Measurements from ENCODE around the gene PLXNB1. TPM values are rescaled to one million over a fixed set of nuclear protein-coding genes. Genes with fewer than 3 reads are reported as not detected.
"Not testable (repeated sequence)": the region's sequence is repeated elsewhere in the genome, so short reads cannot be mapped to it uniquely, and the experiment has no call there.

PLXNB1 gene
- total and polyA plus RNA-seq, 5 donors = 49.4 to 84.5 (median 52.7) TPM

- 79% methylated on average over 9 of the region's 9 CpGs for WGBS
- ATAC-seq (no peak), DNase-seq (no peak)
- intact Hi-C loops (cut with DNase I) = loop anchor here in 2 of 4 donors (2.0 kb wide), 2 partner anchors 83 to 85 kb away; no protein-coding TSS in a partner anchor
- H3K27ac ChIP-seq (ENCODE audit: low read length) = no peak overlapping the region
- H3K4me3 ChIP-seq (ENCODE audit: low read length) = no peak overlapping the region
- H3K27me3 ChIP-seq (ENCODE audit: control insufficient read depth, insufficient read depth) = no peaks in the 10 kb centered on the region
- H3K4me1 ChIP-seq (ENCODE audit: control insufficient read depth, insufficient read depth, low read length) = peaks cover 5% of the 10 kb centered on the region
- H3K9me3 ChIP-seq (ENCODE audit: control insufficient read depth, low read length) = no peaks in the 10 kb centered on the region
Measured at GRCh38 chr3:48463703-48464102, 33.8 kb upstream of the PLXNB1 start.

DNA sequence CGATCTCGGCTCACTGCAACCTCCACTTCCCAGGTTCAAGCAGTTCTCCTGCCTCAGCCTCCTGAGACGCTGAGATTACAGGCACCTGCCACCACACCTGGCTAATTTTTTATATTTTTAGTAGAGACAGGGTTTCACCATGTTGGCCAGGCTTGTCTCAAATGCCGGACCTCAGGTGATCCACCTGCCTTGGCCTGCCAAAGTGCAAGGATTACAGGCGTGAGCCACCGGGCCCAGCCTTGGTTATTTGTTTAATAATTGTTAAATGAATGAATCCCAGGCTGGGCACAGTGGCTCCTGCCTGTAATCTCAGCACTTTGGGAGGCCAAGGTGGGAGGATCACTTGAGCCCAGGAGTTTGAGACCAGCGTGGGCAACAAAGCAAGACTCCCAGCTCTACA, 31.9 kb upstream of the PLXNB1 start:
- DNase-seq; H3K27me3 ChIP-seq (ENCODE audit: control insufficient read depth, insufficient read depth); intact Hi-C loops (cut with DNase I); H3K4me1 ChIP-seq (ENCODE audit: control insufficient read depth, insufficient read depth, low read length); H3K4me3 ChIP-seq (ENCODE audit: low read length); ATAC-seq; H3K9me3 ChIP-seq (ENCODE audit: control insufficient read depth, low read length); H3K27ac ChIP-seq (ENCODE audit: low read length): not testable (repeated sequence)
- 94% methylated on average over 7 of the region's 7 CpGs for WGBS

GRCh38 chr3:48460517-48460902, 30.6 kb upstream of the PLXNB1 start:
- no peak overlapping the region for H3K4me3 ChIP-seq (ENCODE audit: low read length)
- intact Hi-C loops (cut with DNase I) = no loop called here
- 91% methylated on average over 3 of the region's 3 CpGs for WGBS
- no peaks in the 10 kb centered on the region for H3K4me1 ChIP-seq (ENCODE audit: control insufficient read depth, insufficient read depth, low read length)
- DNase-seq (no peak), ATAC-seq (no peak)
- no peak overlapping the region for H3K27ac ChIP-seq (ENCODE audit: low read length)
- no peaks in the 10 kb centered on the region for H3K9me3 ChIP-seq (ENCODE audit: control insufficient read depth, low read length)
- H3K27me3 ChIP-seq (ENCODE audit: control insufficient read depth, insufficient read depth) = no peaks in the 10 kb centered on the region

DNA sequence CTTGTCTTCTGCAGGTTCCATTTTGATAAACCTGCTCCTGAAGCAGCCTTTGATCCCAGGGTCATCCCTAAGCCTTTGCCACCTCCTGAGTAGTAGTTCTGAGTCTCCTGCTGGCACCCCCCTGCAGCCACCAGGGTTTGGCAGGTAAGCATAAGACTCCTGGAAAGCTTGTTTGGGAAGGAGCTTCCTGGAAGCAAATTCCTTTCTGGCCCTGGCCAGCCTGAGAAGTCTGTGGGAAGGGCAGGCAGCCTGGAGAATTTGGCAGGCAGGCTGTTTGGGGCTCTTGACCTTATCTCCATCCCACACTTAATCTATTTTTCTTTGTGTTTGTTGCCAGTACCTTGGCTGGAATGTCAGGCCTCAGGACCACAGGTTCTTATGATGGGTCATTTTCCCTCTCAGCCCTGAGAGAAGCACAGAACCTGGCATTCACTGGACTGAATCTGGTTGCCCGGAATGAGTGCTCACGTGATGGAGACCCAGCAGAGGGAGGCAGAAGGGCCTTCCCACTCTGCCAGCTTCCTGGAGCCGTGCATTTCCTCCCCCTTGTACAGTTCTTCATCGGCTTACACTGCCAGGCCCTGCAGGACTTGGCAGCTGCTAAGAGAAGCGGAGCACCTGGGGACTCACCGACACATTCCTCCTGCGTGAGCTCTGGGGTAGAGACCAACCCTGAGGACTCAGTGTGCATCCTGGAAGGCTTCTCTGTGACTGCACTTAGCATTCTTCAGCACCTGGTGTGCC, 30.1 kb upstream of the PLXNB1 start:
- Histone ChIP-seq H3K9me3 (ENCODE audit: control insufficient read depth, low read length) (no peaks in the 10 kb centered on the region), H3K4me3 (ENCODE audit: low read length) (no peak overlapping the region), H3K27me3 (ENCODE audit: control insufficient read depth, insufficient read depth) (no peaks in the 10 kb centered on the region), H3K27ac (ENCODE audit: low read length) (no peak overlapping the region), H3K4me1 (ENCODE audit: control insufficient read depth, insufficient read depth, low read length) (no peaks in the 10 kb centered on the region)
- ATAC-seq (no peak), DNase-seq (no peak)
- intact Hi-C loops (cut with DNase I) = no loop called here
- WGBS = 71% methylated on average over 7 of the region's 7 CpGs

DNA sequence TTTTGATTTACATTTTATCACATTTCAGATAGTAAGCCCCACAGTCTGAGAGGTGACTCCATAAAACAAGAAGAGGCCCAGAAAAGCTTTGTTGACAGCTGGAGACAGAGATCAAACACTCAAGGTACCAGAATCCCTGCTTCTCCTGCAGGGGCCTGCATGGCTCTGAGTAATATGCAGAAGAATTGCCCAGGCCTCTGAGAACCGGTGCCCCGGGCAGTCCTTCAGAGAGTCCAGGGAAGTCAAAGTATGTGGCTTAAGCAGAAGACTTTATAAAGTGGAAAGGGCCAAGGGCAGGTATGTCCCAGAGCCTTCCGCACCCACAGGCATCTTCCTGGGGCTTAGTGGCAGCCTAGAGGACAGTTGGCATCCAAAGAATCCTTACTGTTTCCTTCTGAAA, 29.4 kb upstream of the PLXNB1 start:
- 93% methylated on average over 3 of the region's 3 CpGs for WGBS

DNA sequence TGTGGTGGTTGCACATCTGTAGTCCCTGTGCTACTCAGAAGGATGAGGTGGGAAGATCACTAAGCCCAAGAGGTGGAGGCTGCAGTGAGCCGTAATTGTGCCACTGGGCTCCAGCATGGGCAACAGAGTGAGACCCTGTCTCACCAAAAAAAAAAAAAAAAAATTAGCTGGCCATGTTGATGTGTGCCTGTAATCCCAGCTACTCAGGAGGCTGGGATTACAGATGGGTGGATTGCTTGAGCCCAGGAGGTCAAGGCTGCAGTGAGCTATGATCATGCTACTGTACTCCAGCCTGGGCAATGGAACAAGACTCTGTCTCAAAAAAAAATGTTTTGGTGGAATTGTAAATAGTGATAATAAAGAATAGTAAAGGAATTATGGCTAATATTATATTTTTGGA, 26.6 kb upstream of the PLXNB1 start:
- WGBS = 95% methylated on average over 1 of the region's 1 CpG
- Histone ChIP-seq H3K4me3 (ENCODE audit: low read length) (no peak overlapping the region), H3K9me3 (ENCODE audit: control insufficient read depth, low read length) (no peaks in the 10 kb centered on the region), H3K27ac (ENCODE audit: low read length) (no peak overlapping the region), H3K27me3 (ENCODE audit: control insufficient read depth, insufficient read depth) (no peaks in the 10 kb centered on the region), H3K4me1 (ENCODE audit: control insufficient read depth, insufficient read depth, low read length) (no peaks in the 10 kb centered on the region)
- intact Hi-C loops (cut with DNase I) = no loop called here
- no peak for ATAC-seq
- no peak for DNase-seq

More for the DNA sequence above, 29.4 kb upstream of the PLXNB1 start:
- intact Hi-C loops (cut with DNase I) = no loop called here
- no peaks in the 10 kb centered on the region for H3K27me3 ChIP-seq (ENCODE audit: control insufficient read depth, insufficient read depth)
- no peaks in the 10 kb centered on the region for H3K9me3 ChIP-seq (ENCODE audit: control insufficient read depth, low read length)
- no peak overlapping the region for H3K4me3 ChIP-seq (ENCODE audit: low read length)
- no peak for ATAC-seq
- DNase-seq = no peak
- H3K4me1 ChIP-seq (ENCODE audit: control insufficient read depth, insufficient read depth, low read length) = no peaks in the 10 kb centered on the region
- no peak overlapping the region for H3K27ac ChIP-seq (ENCODE audit: low read length)

DNA sequence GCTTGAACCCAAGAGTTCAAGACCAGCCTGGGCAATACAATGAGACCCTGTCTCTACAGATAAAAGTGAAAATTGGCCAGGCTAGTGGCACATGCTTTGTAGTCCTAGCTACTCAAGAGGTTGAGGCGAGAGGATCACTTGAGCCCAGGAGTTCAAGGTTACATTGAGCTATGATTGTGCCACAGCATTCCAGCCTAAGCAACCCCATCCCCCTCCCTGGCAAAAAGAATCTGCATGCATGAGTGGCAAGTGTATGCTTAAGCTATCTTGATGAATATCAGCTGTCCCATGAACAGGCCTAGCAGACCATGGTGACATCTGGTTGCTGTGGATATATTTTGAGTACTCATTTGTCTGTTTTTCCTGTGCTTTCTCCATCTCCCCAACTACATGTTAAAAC, 21.4 kb upstream of the PLXNB1 start:
- 73% methylated on average over 1 of the region's 1 CpG for WGBS
- intact Hi-C loops (cut with DNase I) = no loop called here
- no peak for ATAC-seq
- no peak for DNase-seq
- H3K27ac ChIP-seq (ENCODE audit: low read length) = no peak overlapping the region
- H3K9me3 ChIP-seq (ENCODE audit: control insufficient read depth, low read length) = no peaks in the 10 kb centered on the region
- H3K27me3 ChIP-seq (ENCODE audit: control insufficient read depth, insufficient read depth) = no peaks in the 10 kb centered on the region
- no peak overlapping the region for H3K4me3 ChIP-seq (ENCODE audit: low read length)
- peaks cover 2% of the 10 kb centered on the region for H3K4me1 ChIP-seq (ENCODE audit: control insufficient read depth, insufficient read depth, low read length)

- ATAC-seq = peak; percentile 97 to 99
- H3K4me3 ChIP-seq (ENCODE audit: low read length) = peak within 1 kb of the TSS; percentile 80
- no peaks in the 10 kb centered on the region for H3K27me3 ChIP-seq (ENCODE audit: control insufficient read depth, insufficient read depth)
- DNase-seq = peak; percentile 92 to 97 (median 95)
- peak within 1 kb of the TSS; percentile 91 for H3K27ac ChIP-seq (ENCODE audit: low read length)
- under 1% methylated on average over 91 of the region's 91 CpGs for WGBS
- intact Hi-C loops (cut with DNase I) = no loop called here
- peaks cover 2% of the 10 kb centered on the region for H3K4me1 ChIP-seq (ENCODE audit: control insufficient read depth, insufficient read depth, low read length)
- no peaks in the 10 kb centered on the region for H3K9me3 ChIP-seq (ENCODE audit: control insufficient read depth, low read length)
Measured at GRCh38 chr3:48446425-48447193, 16.7 kb upstream of the PLXNB1 start, which contains the start of gene ATRIP. Gene ATRIP, plus strand, starts transcription at chr3:48446737. Its CDS starts 109 bp downstream, at chr3:48446846.

- H3K4me3 ChIP-seq (ENCODE audit: low read length) = peak overlapping the region; percentile 80
- 13% methylated on average over 6 of the region's 6 CpGs for WGBS
- H3K27me3 ChIP-seq (ENCODE audit: control insufficient read depth, insufficient read depth) = no peaks in the 10 kb centered on the region
- peaks cover 2% of the 10 kb centered on the region for H3K4me1 ChIP-seq (ENCODE audit: control insufficient read depth, insufficient read depth, low read length)
- peak overlapping the region; percentile 80 for H3K27ac ChIP-seq (ENCODE audit: low read length)
- ATAC-seq = no peak
- intact Hi-C loops (cut with DNase I) = no loop called here
- no peak for DNase-seq
- H3K9me3 ChIP-seq (ENCODE audit: control insufficient read depth, low read length) = no peaks in the 10 kb centered on the region
Measured at GRCh38 chr3:48446043-48446424, 16.1 kb upstream of the PLXNB1 start.

GRCh38 chr3:48445277-48445882, 15.5 kb upstream of the PLXNB1 start:
- Histone ChIP-seq H3K4me1 (ENCODE audit: control insufficient read depth, insufficient read depth, low read length) (peaks cover 2% of the 10 kb centered on the region), H3K27me3 (ENCODE audit: control insufficient read depth, insufficient read depth) (no peaks in the 10 kb centered on the region), H3K9me3 (ENCODE audit: control insufficient read depth, low read length) (no peaks in the 10 kb centered on the region), H3K27ac (ENCODE audit: low read length) (no peak overlapping the region), H3K4me3 (ENCODE audit: low read length) (no peak overlapping the region)
- DNase-seq = no peak
- 70% methylated on average over 6 of the region's 6 CpGs for WGBS
- intact Hi-C loops (cut with DNase I) = no loop called here
- ATAC-seq = no peak

GRCh38 chr3:48441940-48442339, 12.1 kb upstream of the PLXNB1 start:
- no peak for DNase-seq
- WGBS = 83% methylated on average over 6 of the region's 6 CpGs
- ATAC-seq = no peak
- H3K4me1 ChIP-seq (ENCODE audit: control insufficient read depth, insufficient read depth, low read length) = no peaks in the 10 kb centered on the region
- H3K27ac ChIP-seq (ENCODE audit: low read length) = no peak overlapping the region
- no peaks in the 10 kb centered on the region for H3K9me3 ChIP-seq (ENCODE audit: control insufficient read depth, low read length)
- no peak overlapping the region for H3K4me3 ChIP-seq (ENCODE audit: low read length)
- no peaks in the 10 kb centered on the region for H3K27me3 ChIP-seq (ENCODE audit: control insufficient read depth, insufficient read depth)
- intact Hi-C loops (cut with DNase I) = no loop called here

All from right cardiac atrium (tissue), 5 donors.